ENCODE data around the gene ATP1A1.

ATP1A1 gene

DNA sequence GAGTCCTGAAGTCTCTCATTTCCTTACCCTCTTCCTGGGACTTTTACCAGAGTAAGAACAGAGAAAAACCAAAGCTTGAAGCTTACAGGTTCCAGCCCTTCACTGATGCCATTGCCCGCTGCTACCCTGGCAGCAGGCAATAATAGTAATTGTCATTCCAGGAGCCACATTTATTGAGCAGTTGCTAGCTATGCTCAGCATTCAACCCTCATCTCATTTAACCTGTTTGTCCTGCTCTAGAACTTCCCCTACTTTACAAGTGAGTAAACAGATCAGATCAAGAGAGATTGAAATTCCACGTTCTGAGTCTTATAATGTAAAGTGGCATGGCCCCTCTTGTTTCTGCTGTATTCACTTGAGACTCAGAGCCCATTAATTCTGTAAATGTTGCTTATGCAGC lies 80.4 kb downstream of the ATP1A1 start:
- H3K79me2 ChIP-seq (ENCODE audit: insufficient read depth, low read length) = no peaks in the 10 kb centered on the region
- H3K36me3 ChIP-seq (ENCODE audit: low read length) = no peaks in the 10 kb centered on the region
- no peak overlapping the region for H3K4me2 ChIP-seq (ENCODE audit: low read depth, low read length, poor library complexity, severe bottlenecking)
- H4K20me1 ChIP-seq (ENCODE audit: low read depth, low read length) = no peaks in the 10 kb centered on the region
- TF ChIP-seq EZH2phosphoT487 (conservative IDR thresholded peaks at IDR 0.05; ENCODE audit: low read length) = no peak
- TF ChIP-seq, protein P1, sequence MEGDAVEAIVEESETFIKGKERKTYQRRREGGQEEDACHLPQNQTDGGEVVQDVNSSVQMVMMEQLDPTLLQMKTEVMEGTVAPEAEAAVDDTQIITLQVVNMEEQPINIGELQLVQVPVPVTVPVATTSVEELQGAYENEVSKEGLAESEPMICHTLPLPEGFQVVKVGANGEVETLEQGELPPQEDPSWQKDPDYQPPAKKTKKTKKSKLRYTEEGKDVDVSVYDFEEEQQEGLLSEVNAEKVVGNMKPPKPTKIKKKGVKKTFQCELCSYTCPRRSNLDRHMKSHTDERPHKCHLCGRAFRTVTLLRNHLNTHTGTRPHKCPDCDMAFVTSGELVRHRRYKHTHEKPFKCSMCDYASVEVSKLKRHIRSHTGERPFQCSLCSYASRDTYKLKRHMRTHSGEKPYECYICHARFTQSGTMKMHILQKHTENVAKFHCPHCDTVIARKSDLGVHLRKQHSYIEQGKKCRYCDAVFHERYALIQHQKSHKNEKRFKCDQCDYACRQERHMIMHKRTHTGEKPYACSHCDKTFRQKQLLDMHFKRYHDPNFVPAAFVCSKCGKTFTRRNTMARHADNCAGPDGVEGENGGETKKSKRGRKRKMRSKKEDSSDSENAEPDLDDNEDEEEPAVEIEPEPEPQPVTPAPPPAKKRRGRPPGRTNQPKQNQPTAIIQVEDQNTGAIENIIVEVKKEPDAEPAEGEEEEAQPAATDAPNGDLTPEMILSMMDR (IDR thresholded peaks at IDR 0.05; ENCODE audit: insufficient read depth, low read length, poor library complexity, severe bottlenecking) = no peak
- no peak overlapping the region for H3K9ac ChIP-seq (ENCODE audit: low read length)
- no peaks in the 10 kb centered on the region for H3F3A ChIP-seq (ENCODE audit: insufficient read depth)
- H3K9me2 ChIP-seq (replicated peaks; ENCODE audit: insufficient read depth, low read length) = no peaks in the 10 kb centered on the region
- no peaks in the 10 kb centered on the region for H3K27me3 ChIP-seq (ENCODE audit: low read length)
- H2AFZ ChIP-seq (ENCODE audit: low read depth, low read length, severe bottlenecking) = no peak overlapping the region
- H3K4me3 ChIP-seq (ENCODE audit: insufficient read depth, low read length, poor library complexity, severe bottlenecking) = no peak overlapping the region
- H3K27ac ChIP-seq (ENCODE audit: low read depth, low read length) = no peak overlapping the region
- no peaks in the 10 kb centered on the region for H3K9me3 ChIP-seq (ENCODE audit: insufficient read depth, low read length)

DNA sequence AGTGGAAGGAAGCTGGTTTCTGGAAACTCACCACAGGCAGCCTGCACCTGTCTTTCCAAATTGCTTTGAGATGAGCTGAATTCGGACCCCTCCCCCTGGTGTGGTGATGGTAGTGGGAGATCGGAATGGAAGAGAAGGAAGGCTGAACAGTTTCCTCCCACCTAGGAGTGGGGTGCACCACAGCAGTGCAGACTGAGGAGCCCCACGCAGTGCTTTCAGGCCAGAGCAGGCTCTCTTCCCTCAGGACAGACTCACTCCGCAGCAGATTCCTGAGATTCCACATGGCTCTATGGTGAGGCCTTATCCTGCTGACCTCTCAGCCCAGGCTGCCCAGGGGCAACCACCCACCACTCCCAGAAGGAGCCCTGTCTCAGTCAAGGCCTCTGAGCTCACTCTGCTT lies 80.9 kb downstream of the ATP1A1 start:
- Histone ChIP-seq H3K36me3 (ENCODE audit: low read length) (no peaks in the 10 kb centered on the region), H3K9ac (ENCODE audit: low read length) (no peak overlapping the region), H3K4me3 (ENCODE audit: insufficient read depth, low read length, poor library complexity, severe bottlenecking) (no peak overlapping the region), H3K9me3 (ENCODE audit: insufficient read depth, low read length) (no peaks in the 10 kb centered on the region), H2AFZ (ENCODE audit: low read depth, low read length, severe bottlenecking) (no peak overlapping the region), H4K20me1 (ENCODE audit: low read depth, low read length) (no peaks in the 10 kb centered on the region), H3K27ac (ENCODE audit: low read depth, low read length) (no peak overlapping the region), H3K4me2 (ENCODE audit: low read depth, low read length, poor library complexity, severe bottlenecking) (no peak overlapping the region), H3F3A (ENCODE audit: insufficient read depth) (no peaks in the 10 kb centered on the region), H3K9me2 (replicated peaks; ENCODE audit: insufficient read depth, low read length) (no peaks in the 10 kb centered on the region), H3K27me3 (ENCODE audit: low read length) (no peaks in the 10 kb centered on the region), H3K79me2 (ENCODE audit: insufficient read depth, low read length) (no peaks in the 10 kb centered on the region)
- no peak for TF ChIP-seq EZH2phosphoT487 (conservative IDR thresholded peaks at IDR 0.05; ENCODE audit: low read length)
- TF ChIP-seq, protein P1 (IDR thresholded peaks at IDR 0.05; ENCODE audit: insufficient read depth, low read length, poor library complexity, severe bottlenecking) = no peak
